ENCODE data around the gene PSMB5.

PSMB5 gene

DNA sequence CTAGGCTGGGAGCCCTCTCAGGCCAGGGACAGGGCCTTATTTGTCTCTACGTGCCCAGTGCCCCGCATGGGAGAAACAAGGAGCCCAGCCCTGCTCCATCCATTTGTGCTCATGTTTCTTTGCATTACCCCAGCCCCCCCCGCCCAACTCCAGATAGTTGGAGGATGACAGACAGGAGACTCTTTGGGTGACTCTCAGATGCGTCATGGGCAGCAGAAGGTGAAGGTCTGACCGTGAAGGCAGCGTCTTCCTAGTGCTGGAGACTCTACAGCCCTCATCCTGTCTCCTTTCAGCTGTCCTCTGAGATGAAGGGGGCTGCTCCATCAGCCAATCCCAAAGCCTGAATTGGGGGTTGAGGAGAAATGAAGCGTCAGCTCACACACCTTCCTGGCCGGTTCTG is 7.0 kb upstream of the PSMB5 start:
- H3K36me3 ChIP-seq (replicated peaks; ENCODE audit: low read depth, low read length): no peaks in the 10 kb centered on the region
- no peak overlapping the region for H3K27ac ChIP-seq (ENCODE audit: low read length)
- H2AFZ ChIP-seq (ENCODE audit: low read depth, low read length): no peak overlapping the region
- H3K79me2 ChIP-seq (ENCODE audit: low read length): no peaks in the 10 kb centered on the region
- H3K4me2 ChIP-seq (ENCODE audit: low read length): no peak overlapping the region
- no peaks in the 10 kb centered on the region for H3K4me1 ChIP-seq (ENCODE audit: low read length)
- H3K9me3 ChIP-seq (ENCODE audit: insufficient read depth, low read length): no peaks in the 10 kb centered on the region
- TF ChIP-seq, protein P1, sequence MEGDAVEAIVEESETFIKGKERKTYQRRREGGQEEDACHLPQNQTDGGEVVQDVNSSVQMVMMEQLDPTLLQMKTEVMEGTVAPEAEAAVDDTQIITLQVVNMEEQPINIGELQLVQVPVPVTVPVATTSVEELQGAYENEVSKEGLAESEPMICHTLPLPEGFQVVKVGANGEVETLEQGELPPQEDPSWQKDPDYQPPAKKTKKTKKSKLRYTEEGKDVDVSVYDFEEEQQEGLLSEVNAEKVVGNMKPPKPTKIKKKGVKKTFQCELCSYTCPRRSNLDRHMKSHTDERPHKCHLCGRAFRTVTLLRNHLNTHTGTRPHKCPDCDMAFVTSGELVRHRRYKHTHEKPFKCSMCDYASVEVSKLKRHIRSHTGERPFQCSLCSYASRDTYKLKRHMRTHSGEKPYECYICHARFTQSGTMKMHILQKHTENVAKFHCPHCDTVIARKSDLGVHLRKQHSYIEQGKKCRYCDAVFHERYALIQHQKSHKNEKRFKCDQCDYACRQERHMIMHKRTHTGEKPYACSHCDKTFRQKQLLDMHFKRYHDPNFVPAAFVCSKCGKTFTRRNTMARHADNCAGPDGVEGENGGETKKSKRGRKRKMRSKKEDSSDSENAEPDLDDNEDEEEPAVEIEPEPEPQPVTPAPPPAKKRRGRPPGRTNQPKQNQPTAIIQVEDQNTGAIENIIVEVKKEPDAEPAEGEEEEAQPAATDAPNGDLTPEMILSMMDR (IDR thresholded peaks at IDR 0.05; ENCODE audit: low read depth, low read length): no peak
- TF ChIP-seq EZH2phosphoT487 (IDR thresholded peaks at IDR 0.05; ENCODE audit: low read depth): no peak
- no peak overlapping the region for H3K9ac ChIP-seq (ENCODE audit: low read length)
- H3K4me3 ChIP-seq (ENCODE audit: low read length): no peak overlapping the region
- no peaks in the 10 kb centered on the region for H3K27me3 ChIP-seq (ENCODE audit: low read depth, low read length)
- H4K20me1 ChIP-seq (ENCODE audit: insufficient read depth, low read length): no peaks in the 10 kb centered on the region

GRCh38 chr14:23040100-23040499 is 5.4 kb upstream of the PSMB5 start:
- no peaks in the 10 kb centered on the region for H3K36me3 ChIP-seq (replicated peaks; ENCODE audit: low read depth, low read length)
- no peak overlapping the region for H2AFZ ChIP-seq (ENCODE audit: low read depth, low read length)
- no peak overlapping the region for H3K27ac ChIP-seq (ENCODE audit: low read length)
- H3K4me3 ChIP-seq (ENCODE audit: low read length): no peak overlapping the region
- no peaks in the 10 kb centered on the region for H3K9me3 ChIP-seq (ENCODE audit: insufficient read depth, low read length)
- no peaks in the 10 kb centered on the region for H4K20me1 ChIP-seq (ENCODE audit: insufficient read depth, low read length)
- no peaks in the 10 kb centered on the region for H3K79me2 ChIP-seq (ENCODE audit: low read length)
- H3K4me1 ChIP-seq (ENCODE audit: low read length): peaks cover 6% of the 10 kb centered on the region; the same call in 1 of the 2 replicates
- no peak for TF ChIP-seq EZH2phosphoT487 (IDR thresholded peaks at IDR 0.05; ENCODE audit: low read depth)
- H3K9ac ChIP-seq (ENCODE audit: low read length): no peak overlapping the region
- H3K4me2 ChIP-seq (ENCODE audit: low read length): no peak overlapping the region
- no peaks in the 10 kb centered on the region for H3K27me3 ChIP-seq (ENCODE audit: low read depth, low read length)

DNA sequence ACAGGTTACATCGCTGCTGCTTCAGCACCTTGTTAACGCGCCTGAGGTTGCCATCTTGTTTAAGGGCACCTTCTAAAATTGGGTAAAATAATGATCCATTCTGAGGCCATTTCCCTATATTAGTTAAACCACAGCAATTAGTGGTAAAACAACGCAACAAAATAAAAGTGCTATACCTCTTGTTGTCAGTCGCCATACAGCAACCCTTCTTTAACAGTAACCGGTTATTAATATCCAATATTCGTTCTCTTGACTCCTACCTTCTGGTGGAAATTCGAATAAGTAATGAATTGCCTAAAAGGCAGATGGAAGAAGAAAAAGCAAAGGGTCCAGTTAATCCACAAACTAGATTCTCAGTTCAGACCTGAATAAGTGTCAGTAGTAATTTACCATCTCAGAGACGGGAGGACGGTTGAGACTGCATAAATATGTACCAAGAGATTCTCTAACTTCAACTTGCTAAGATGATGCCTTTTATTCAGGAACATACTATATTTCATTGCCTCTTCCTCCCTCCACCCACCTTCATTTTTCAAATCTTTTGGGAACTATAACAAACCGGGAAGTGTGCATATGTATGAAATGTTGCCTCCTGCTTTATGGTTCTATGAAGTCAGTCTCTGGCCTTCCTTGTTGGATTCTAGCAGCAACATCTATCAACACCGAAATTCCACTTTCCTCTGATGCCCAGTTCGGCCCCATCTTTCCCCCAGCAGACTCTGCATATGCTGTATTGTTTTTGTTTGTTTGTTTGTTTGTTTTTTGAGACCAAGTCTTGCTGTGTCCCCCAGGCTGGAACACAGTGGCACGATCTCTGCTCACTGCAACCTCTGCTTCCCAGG is 824 bp upstream of the PSMB5 start:
- H4K20me1 ChIP-seq (ENCODE audit: insufficient read depth, low read length): no peaks in the 10 kb centered on the region

DNA sequence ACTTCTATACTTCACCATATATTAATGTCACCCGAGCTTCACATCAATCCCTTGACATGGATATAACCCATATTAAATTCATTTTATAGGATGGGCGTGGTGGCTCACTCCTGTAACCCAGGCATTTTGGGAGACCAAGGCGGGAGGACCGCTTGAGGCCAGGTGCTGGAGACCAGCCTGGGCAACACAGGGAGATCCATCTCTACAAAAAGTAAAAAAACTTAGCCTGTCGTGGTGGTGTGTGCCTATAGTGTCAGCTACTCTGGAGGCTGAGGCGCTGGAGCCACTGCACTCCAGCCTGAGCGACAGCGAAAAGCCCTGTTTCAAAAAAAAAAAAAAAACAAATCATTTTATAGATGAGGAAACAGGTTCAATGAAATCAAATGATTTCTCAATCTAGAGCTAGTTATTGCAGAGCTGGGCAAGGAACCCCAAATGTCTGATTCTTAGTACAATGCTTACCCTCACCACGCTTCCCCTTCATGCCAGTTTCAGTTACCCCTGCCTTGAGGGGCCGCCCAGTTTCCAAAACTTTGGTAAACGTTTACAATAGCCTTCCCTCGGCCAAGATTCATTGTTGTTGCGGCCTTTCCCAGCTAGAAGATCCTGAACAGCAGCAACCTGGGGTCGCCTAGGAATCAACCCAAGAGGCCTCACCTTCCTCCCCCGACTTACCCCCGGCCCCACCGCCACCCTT is 751 bp downstream of the PSMB5 start:
- Histone ChIP-seq H3K9me3 (ENCODE audit: insufficient read depth, low read length) (no peaks in the 10 kb centered on the region), H2AFZ (ENCODE audit: low read depth, low read length) (0 out of 2 replicates have a peak overlapping the region, but pooled peaks have one; percentile 48)

More for the DNA sequence above, 824 bp upstream of the PSMB5 start:
- Histone ChIP-seq H3K79me2 (ENCODE audit: low read length) (peaks cover 34% of the 10 kb centered on the region), H3K4me2 (ENCODE audit: low read length) (peak overlapping the region; percentile 64), H3K4me1 (ENCODE audit: low read length) (peaks cover 14% of the 10 kb centered on the region), H3K9me3 (ENCODE audit: insufficient read depth, low read length) (no peaks in the 10 kb centered on the region), H2AFZ (ENCODE audit: low read depth, low read length) (peak overlapping the region; percentile 94), H3K27ac (ENCODE audit: low read length) (peak overlapping the region; percentile 86), H3K27me3 (ENCODE audit: low read depth, low read length) (no peaks in the 10 kb centered on the region), H3K9ac (ENCODE audit: low read length) (peak overlapping the region; percentile 37; the same call in 1 of the 2 replicates), H3K4me3 (ENCODE audit: low read length) (peak overlapping the region; percentile 88), H3K36me3 (replicated peaks; ENCODE audit: low read depth, low read length) (peaks cover 21% of the 10 kb centered on the region)
- TF ChIP-seq EZH2phosphoT487 (IDR thresholded peaks at IDR 0.05; ENCODE audit: low read depth): no peak
- TF ChIP-seq, protein P1 (IDR thresholded peaks at IDR 0.05; ENCODE audit: low read depth, low read length): no peak

More for the DNA sequence above, 751 bp downstream of the PSMB5 start:
- Histone ChIP-seq H3K4me3 (ENCODE audit: low read length) (peak overlapping the region; percentile 88), H3K27me3 (ENCODE audit: low read depth, low read length) (no peaks in the 10 kb centered on the region), H3K4me1 (ENCODE audit: low read length) (peaks cover 14% of the 10 kb centered on the region), H3K4me2 (ENCODE audit: low read length) (peak overlapping the region; percentile 63), H3K36me3 (replicated peaks; ENCODE audit: low read depth, low read length) (peaks cover 28% of the 10 kb centered on the region), H3K79me2 (ENCODE audit: low read length) (peaks cover 38% of the 10 kb centered on the region), H3K27ac (ENCODE audit: low read length) (peak overlapping the region; percentile 86), H3K9ac (ENCODE audit: low read length) (peak overlapping the region; percentile 90), H4K20me1 (ENCODE audit: insufficient read depth, low read length) (no peaks in the 10 kb centered on the region)
- TF ChIP-seq, protein P1 (IDR thresholded peaks at IDR 0.05; ENCODE audit: low read depth, low read length): no peak
- TF ChIP-seq EZH2phosphoT487 (IDR thresholded peaks at IDR 0.05; ENCODE audit: low read depth): no peak
